Parathyroid adenoma (tissue), 2 donors: ENCODE results near the gene TMEM179.

ENCODE experiments used
- H2AFZ ChIP-seq: fragments of 300-600 bp; sonication (generic); one replicate; pipeline ENCODE4 v1.7.0; 2017; ENCODE audit warnings: antibody characterized with exemption, mild to moderate bottlenecking
- H3K27ac ChIP-seq: fragments of 300-600 bp; sonication (generic); one replicate; pipeline ENCODE4 v1.7.0; 2017
- H3K27me3 ChIP-seq: fragments of 300-600 bp; sonication (generic); one replicate; pipeline ENCODE4 v1.7.0; 2017; ENCODE audit warnings: low read length; ENCODE audit not compliant: control insufficient read depth, insufficient read depth
- H3K36me3 ChIP-seq: fragments of 300-600 bp; sonication (generic); one replicate; pipeline ENCODE4 v1.7.0; 2017; ENCODE audit warnings: low read length; ENCODE audit not compliant: control insufficient read depth, insufficient read depth
- H3K4me1 ChIP-seq: fragments of 300-600 bp; sonication (generic); one replicate; pipeline ENCODE4 v1.7.0; 2017; ENCODE audit warnings: control low read depth
- H3K4me2 ChIP-seq: fragments of 300-600 bp; sonication (generic); one replicate; pipeline ENCODE4 v1.7.0; 2017; ENCODE audit warnings: low read length
- H3K4me3 ChIP-seq: fragments of 300-600 bp; sonication (generic); one replicate; pipeline ENCODE4 v1.7.0; 2017; ENCODE audit warnings: low read depth, low read length
- H3K79me2 ChIP-seq: fragments of 300-600 bp; sonication (generic); one replicate; pipeline ENCODE4 v1.7.0; 2017; ENCODE audit warnings: control low read depth
- H3K9ac ChIP-seq: fragments of 300-600 bp; sonication (generic); one replicate; pipeline ENCODE4 v1.7.0; 2017; ENCODE audit warnings: mild to moderate bottlenecking
- H3K9me3 ChIP-seq: fragments of 300-600 bp; sonication (generic); one replicate; pipeline ENCODE4 v1.7.0; 2017; ENCODE audit warnings: low read length; ENCODE audit not compliant: control insufficient read depth
- CTCF ChIP-seq: fragments of 300-600 bp; sonication (generic); IDR thresholded peaks from one replicate; pipeline ENCODE4 v1.7.0; 2017; ENCODE audit warnings: antibody characterized with exemption, mild to moderate bottlenecking
- donor health status: primary hyperparathyroidism.

TMEM179 gene

DNA sequence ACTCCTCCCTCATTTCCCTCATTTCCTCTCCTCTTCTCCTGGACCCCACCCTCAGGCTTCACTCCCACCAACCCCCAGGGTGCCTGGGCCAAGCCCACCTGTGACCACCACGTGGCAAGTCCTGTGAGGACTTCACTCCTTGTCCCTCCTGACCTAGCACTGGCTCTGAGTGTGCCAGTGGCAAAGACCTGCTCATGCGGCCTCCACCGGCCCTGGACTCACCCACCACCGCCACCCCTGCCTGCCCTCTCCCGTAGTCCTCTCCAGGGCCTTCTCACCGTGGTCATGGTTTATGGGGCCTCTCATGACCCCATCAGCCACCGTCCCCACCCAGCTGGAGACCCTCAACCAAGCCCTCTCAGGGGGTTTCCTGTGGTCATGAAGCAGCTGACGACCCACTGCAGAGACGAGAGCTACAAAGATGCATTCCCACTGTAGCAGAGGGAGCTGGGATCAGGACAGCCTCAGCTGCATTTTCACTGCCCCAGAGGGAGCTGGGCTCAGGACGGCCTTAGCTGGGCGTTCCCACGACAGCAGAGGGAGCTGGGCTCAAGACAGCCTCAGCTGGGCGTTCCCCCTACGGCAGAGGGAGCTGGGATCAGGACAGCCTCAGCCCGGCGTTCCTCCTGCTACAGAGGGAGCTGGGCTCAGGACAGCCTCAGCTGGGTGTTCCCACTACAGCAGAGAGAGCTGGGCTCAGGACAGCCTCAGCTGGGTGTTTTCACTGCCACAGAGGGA, 28.2 kb downstream of the TMEM179 start:
- no peaks in the 10 kb centered on the region for H3K9me3 ChIP-seq
- H3K9ac ChIP-seq, result no peak overlapping the region
- no peak overlapping the region for H2AFZ ChIP-seq
- H3K79me2 ChIP-seq, result no peaks in the 10 kb centered on the region
- H3K4me1 ChIP-seq, result peaks cover 9% of the 10 kb centered on the region
- no peak overlapping the region for H3K27ac ChIP-seq
- no peak overlapping the region for H3K4me2 ChIP-seq
- H3K27me3 ChIP-seq, result no peaks in the 10 kb centered on the region
- no peak overlapping the region for H3K4me3 ChIP-seq
- H3K36me3 ChIP-seq, result no peaks in the 10 kb centered on the region
- no peak for TF ChIP-seq CTCF

- Histone ChIP-seq H3K27ac (no peak overlapping the region), H2AFZ (no peak overlapping the region), H3K4me3 (no peak overlapping the region), H3K27me3 (no peaks in the 10 kb centered on the region), H3K79me2 (no peaks in the 10 kb centered on the region), H3K36me3 (no peaks in the 10 kb centered on the region), H3K4me2 (no peak overlapping the region), H3K9me3 (no peaks in the 10 kb centered on the region), H3K4me1 (peaks cover 6% of the 10 kb centered on the region), H3K9ac (no peak overlapping the region)
- no peak for TF ChIP-seq CTCF
Measured at GRCh38 chr14:104574978-104575583, 29.5 kb downstream of the TMEM179 start.

GRCh38 chr14:104574536-104574935, 30.0 kb downstream of the TMEM179 start:
- no peak overlapping the region for H3K9ac ChIP-seq
- no peaks in the 10 kb centered on the region for H3K9me3 ChIP-seq
- H2AFZ ChIP-seq, result no peak overlapping the region
- no peaks in the 10 kb centered on the region for H3K36me3 ChIP-seq
- H3K4me3 ChIP-seq, result no peak overlapping the region
- no peaks in the 10 kb centered on the region for H3K27me3 ChIP-seq
- no peak for TF ChIP-seq CTCF
- H3K79me2 ChIP-seq, result no peaks in the 10 kb centered on the region
- no peak overlapping the region for H3K27ac ChIP-seq
- H3K4me2 ChIP-seq, result no peak overlapping the region
- peaks cover 6% of the 10 kb centered on the region for H3K4me1 ChIP-seq

GRCh38 chr14:104573930-104574329, 30.6 kb downstream of the TMEM179 start:
- Histone ChIP-seq H3K9me3 (no peaks in the 10 kb centered on the region), H3K4me3 (no peak overlapping the region), H3K36me3 (no peaks in the 10 kb centered on the region), H3K4me1 (peaks cover 6% of the 10 kb centered on the region), H3K27me3 (no peaks in the 10 kb centered on the region), H2AFZ (no peak overlapping the region), H3K9ac (no peak overlapping the region), H3K79me2 (no peaks in the 10 kb centered on the region), H3K4me2 (no peak overlapping the region), H3K27ac (no peak overlapping the region)
- TF ChIP-seq CTCF, result no peak

GRCh38 chr14:104572668-104573067, 31.9 kb downstream of the TMEM179 start:
- Histone ChIP-seq H3K36me3 (no peaks in the 10 kb centered on the region), H2AFZ (no peak overlapping the region), H3K79me2 (no peaks in the 10 kb centered on the region), H3K9me3 (no peaks in the 10 kb centered on the region), H3K27ac (no peak overlapping the region), H3K4me1 (peaks cover under 1% of the 10 kb centered on the region), H3K4me3 (no peak overlapping the region), H3K27me3 (no peaks in the 10 kb centered on the region), H3K4me2 (no peak overlapping the region), H3K9ac (no peak overlapping the region)
- TF ChIP-seq CTCF, result no peak
